ENCODE data around the gene PDCD6IP.
A peak's percentile ranks its signal among the peaks of the same experiment; 100 is the strongest.

The PDCD6IP gene

GRCh38 chr3:33810545-33810944 lies 12.1 kb downstream of the PDCD6IP start:
- H3K27ac ChIP-seq, result peak overlapping the region; percentile 22; the same call in 1 of the 2 replicates
- TF ChIP-seq ZFX (IDR thresholded peaks at IDR 0.05) (no peak), CTCF (conservative IDR thresholded peaks at IDR 0.05) (no peak)

GRCh38 chr3:33821989-33822388 lies 23.6 kb downstream of the PDCD6IP start:
- no peak overlapping the region for H3K27ac ChIP-seq
- TF ChIP-seq ZFX (IDR thresholded peaks at IDR 0.05), result no peak
- no peak for TF ChIP-seq CTCF (conservative IDR thresholded peaks at IDR 0.05)

- no peak for TF ChIP-seq CTCF (conservative IDR thresholded peaks at IDR 0.05)
- TF ChIP-seq ZFX (IDR thresholded peaks at IDR 0.05), result no peak
- no peak overlapping the region for H3K27ac ChIP-seq
These were observed 25.4 kb downstream of the PDCD6IP start for GRCh38 chr3:33823821-33824220.

- H3K27ac ChIP-seq, result no peak overlapping the region
- TF ChIP-seq ZFX (IDR thresholded peaks at IDR 0.05) (no peak), CTCF (conservative IDR thresholded peaks at IDR 0.05) (no peak)
These were observed 26.7 kb downstream of the PDCD6IP start for GRCh38 chr3:33825111-33825510.

- no peak overlapping the region for H3K27ac ChIP-seq
- no peak for TF ChIP-seq CTCF (conservative IDR thresholded peaks at IDR 0.05)
- TF ChIP-seq ZFX (IDR thresholded peaks at IDR 0.05), result no peak
These were observed 27.8 kb downstream of the PDCD6IP start for GRCh38 chr3:33826206-33826605.

GRCh38 chr3:33826688-33827087 lies 28.3 kb downstream of the PDCD6IP start:
- no peak overlapping the region for H3K27ac ChIP-seq
- no peak for TF ChIP-seq CTCF (conservative IDR thresholded peaks at IDR 0.05)
- no peak for TF ChIP-seq ZFX (IDR thresholded peaks at IDR 0.05)

GRCh38 chr3:33829720-33830119 lies 31.3 kb downstream of the PDCD6IP start:
- TF ChIP-seq ZFX (IDR thresholded peaks at IDR 0.05) (no peak), CTCF (conservative IDR thresholded peaks at IDR 0.05) (no peak)
- H3K27ac ChIP-seq, result no peak overlapping the region
